GM04503 (cell line): Measurements from ENCODE around the gene PPP2R2B.
A peak's percentile ranks its signal among the peaks of the same experiment; 100 is the strongest.

Experiments
- DNase-seq: peaks from one replicate; pipeline ENCODE4 v3.0.0-alpha.2; 2012; ENCODE audit warnings: low read depth

PPP2R2B gene

GRCh38 chr5:146884066-146884626, 5.6 kb upstream of the PPP2R2B start:
- DNase-seq = no peak

GRCh38 chr5:146883511-146883910, 5.0 kb upstream of the PPP2R2B start:
- no peak for DNase-seq

- DNase-seq = no peak
These were observed 2.4 kb upstream of the PPP2R2B start for GRCh38 chr5:146880966-146881365.

- no peak for DNase-seq
These were observed 628 bp downstream of the PPP2R2B start for GRCh38 chr5:146877783-146878475.

GRCh38 chr5:146877178-146877681, 1.3 kb downstream of the PPP2R2B start:
- DNase-seq = no peak

- no peak for DNase-seq
These were observed 5.2 kb downstream of the PPP2R2B start for GRCh38 chr5:146873186-146873917.

- DNase-seq = no peak
These were observed 6.4 kb downstream of the PPP2R2B start for GRCh38 chr5:146872188-146872587.

- DNase-seq = no peak
These were observed 10.4 kb downstream of the PPP2R2B start for GRCh38 chr5:146867996-146868708.

- DNase-seq = no peak
These were observed 12.3 kb downstream of the PPP2R2B start for GRCh38 chr5:146866263-146866662.

GRCh38 chr5:146862641-146863040, 15.9 kb downstream of the PPP2R2B start:
- no peak for DNase-seq

- DNase-seq = peak; percentile 5
These were observed 18.2 kb downstream of the PPP2R2B start for GRCh38 chr5:146860213-146860893.

- no peak for DNase-seq
These were observed 26.5 kb downstream of the PPP2R2B start for GRCh38 chr5:146852089-146852488.

- DNase-seq = no peak
These were observed 27.4 kb downstream of the PPP2R2B start for GRCh38 chr5:146851133-146851532.

GRCh38 chr5:146849694-146850303, 28.8 kb downstream of the PPP2R2B start:
- no peak for DNase-seq

- no peak for DNase-seq
These were observed 30.4 kb downstream of the PPP2R2B start for GRCh38 chr5:146848133-146848532.

- DNase-seq = no peak
These were observed 38.5 kb downstream of the PPP2R2B start for GRCh38 chr5:146840016-146840415.

GRCh38 chr5:146836226-146836842, 42.2 kb downstream of the PPP2R2B start:
- no peak for DNase-seq

- no peak for DNase-seq
These were observed 45.4 kb downstream of the PPP2R2B start for GRCh38 chr5:146832985-146833732.

GRCh38 chr5:146828385-146828784, 50.2 kb downstream of the PPP2R2B start:
- no peak for DNase-seq

GRCh38 chr5:146827901-146828300, 50.7 kb downstream of the PPP2R2B start:
- DNase-seq = no peak
